Thoracic aorta (tissue), 2 donors: ENCODE data around the gene EPN1. TPM values are rescaled to one million over a fixed set of nuclear protein-coding genes. Genes with fewer than 3 reads are reported as not detected.
A peak's percentile ranks its signal among the peaks of the same experiment; 100 is the strongest.

ENCODE experiments used
- ATAC-seq: fragments of 150-250 bp; one replicate; pipeline ENCODE4 v1.8.0; 2017; ENCODE audit warnings: low read depth; ENCODE audit not compliant: insufficient number of reproducible peaks, low FRiP score
- DNase-seq: peaks from one replicate; pipeline ENCODE4 v3.0.0-alpha.2; 2020; ENCODE audit warnings: low spot score
- H3K27ac ChIP-seq, 2 donors: fragments of 200-600 bp; sonication (generic); 1 replicate in 1 of 2; 2 replicates in 1 of 2; pipeline ENCODE4 v1.5.1; 2016; ENCODE audit warnings: mild to moderate bottlenecking in 2 of 2, moderate library complexity in 2 of 2
- H3K27me3 ChIP-seq: fragments of 200-600 bp; sonication (generic); replicated peaks from 2 replicates; pipeline ENCODE4 v1.6.0; 2016; ENCODE audit warnings: mild to moderate bottlenecking; ENCODE audit not compliant: insufficient read depth
- H3K36me3 ChIP-seq: fragments of 200-600 bp; sonication (generic); one replicate; pipeline ENCODE4 v1.5.1; 2016
- H3K4me1 ChIP-seq, 2 donors: fragments of 200-600 bp; sonication (generic); 1 replicate in 1 of 2; 2 replicates in 1 of 2; pipeline versions ENCODE4 v1.5.1 to v1.6.0; 2016; ENCODE audit warnings: low read depth in 2 of 2, mild to moderate bottlenecking in 1 of 2; ENCODE audit not compliant: control insufficient read depth in 1 of 2
- H3K4me3 ChIP-seq: fragments of 200-600 bp; sonication (generic); 2 replicates; pipeline ENCODE4 v1.5.1; 2016; ENCODE audit warnings: mild to moderate bottlenecking
- H3K9me3 ChIP-seq: fragments of 200-600 bp; sonication (generic); 2 replicates; pipeline ENCODE4 v1.5.1; 2016
- total RNA-seq, 2 donors: library from RNA; depleted of rRNA; stranded (reverse); fragments of >200 nt; gene quantifications; one replicate each; pipeline versions ENCODE4 v1.1.0 to v1.2.3, GENCODE V29; 2016
- TF ChIP-seq, protein P1 (sequence below): fragments of 200-600 bp; sonication (generic); IDR thresholded peaks from one replicate; pipeline ENCODE4 v1.5.1; 2019; ENCODE audit warnings: antibody characterized with exemption

The EPN1 gene
- total RNA-seq = 10 to 100 TPM; 91.3 to 93.5 TPM

DNA sequence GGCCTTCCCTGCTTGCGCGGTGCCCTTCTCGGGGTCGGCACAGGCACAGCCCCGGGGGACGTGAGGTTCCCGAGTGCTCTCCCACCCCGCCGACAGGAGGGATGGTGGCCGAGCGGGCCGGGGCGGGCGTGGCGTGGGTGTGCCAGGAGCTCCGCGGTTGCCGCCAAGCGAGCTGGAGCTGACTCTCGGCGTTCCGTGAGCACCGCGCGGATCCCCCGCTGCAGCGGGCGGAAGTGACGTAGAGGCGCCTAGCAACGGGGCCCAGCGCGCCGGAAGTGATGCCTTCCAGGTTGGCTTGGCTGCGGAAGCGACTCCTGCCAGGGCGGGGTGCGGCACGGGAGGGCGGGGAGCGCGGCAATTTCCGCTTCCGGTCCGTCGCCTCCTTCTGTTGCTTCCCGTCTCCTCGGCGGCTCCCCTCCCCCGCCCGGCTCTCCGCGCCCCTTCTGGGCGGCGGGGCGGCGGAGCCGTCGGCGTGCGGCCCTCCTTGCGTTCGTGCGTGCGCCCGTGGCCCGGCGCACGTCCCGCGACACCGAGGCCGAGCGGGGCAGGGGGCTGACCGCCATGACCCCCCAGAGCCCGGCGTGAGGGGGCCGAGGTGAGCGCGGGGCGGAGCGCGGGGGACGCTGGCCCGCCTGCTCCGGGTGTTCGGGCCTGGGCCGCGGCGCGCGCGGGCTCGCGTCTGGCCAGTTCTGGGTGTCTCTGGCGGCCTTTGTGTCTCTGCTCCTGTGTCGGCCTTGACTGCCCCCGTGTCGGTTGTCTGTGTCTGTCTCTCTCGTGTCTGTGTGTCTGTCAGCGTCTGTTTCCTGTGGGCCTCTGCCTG lies at the start of gene EPN1:
Gene EPN1 (plus strand): TSS at position 386 of the 820 bp plus-strand sequence. CDS start 3,402 bp downstream, outside the sequence.
- ATAC-seq (peak; percentile 77), DNase-seq (peak; percentile 75)
- H3K27ac ChIP-seq = peak within 1 kb of the TSS; percentile 81 to 90
- H3K36me3 ChIP-seq = peaks cover 36% of the 10 kb centered on the region
- TF ChIP-seq, protein P1, sequence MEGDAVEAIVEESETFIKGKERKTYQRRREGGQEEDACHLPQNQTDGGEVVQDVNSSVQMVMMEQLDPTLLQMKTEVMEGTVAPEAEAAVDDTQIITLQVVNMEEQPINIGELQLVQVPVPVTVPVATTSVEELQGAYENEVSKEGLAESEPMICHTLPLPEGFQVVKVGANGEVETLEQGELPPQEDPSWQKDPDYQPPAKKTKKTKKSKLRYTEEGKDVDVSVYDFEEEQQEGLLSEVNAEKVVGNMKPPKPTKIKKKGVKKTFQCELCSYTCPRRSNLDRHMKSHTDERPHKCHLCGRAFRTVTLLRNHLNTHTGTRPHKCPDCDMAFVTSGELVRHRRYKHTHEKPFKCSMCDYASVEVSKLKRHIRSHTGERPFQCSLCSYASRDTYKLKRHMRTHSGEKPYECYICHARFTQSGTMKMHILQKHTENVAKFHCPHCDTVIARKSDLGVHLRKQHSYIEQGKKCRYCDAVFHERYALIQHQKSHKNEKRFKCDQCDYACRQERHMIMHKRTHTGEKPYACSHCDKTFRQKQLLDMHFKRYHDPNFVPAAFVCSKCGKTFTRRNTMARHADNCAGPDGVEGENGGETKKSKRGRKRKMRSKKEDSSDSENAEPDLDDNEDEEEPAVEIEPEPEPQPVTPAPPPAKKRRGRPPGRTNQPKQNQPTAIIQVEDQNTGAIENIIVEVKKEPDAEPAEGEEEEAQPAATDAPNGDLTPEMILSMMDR = no peak
- H3K4me1 ChIP-seq = peaks cover 27 to 44% of the 10 kb centered on the region in 2 donors
- no peaks in the 10 kb centered on the region for H3K9me3 ChIP-seq
- peak within 1 kb of the TSS; percentile 85 for H3K4me3 ChIP-seq
- H3K27me3 ChIP-seq = no peaks in the 10 kb centered on the region

DNA sequence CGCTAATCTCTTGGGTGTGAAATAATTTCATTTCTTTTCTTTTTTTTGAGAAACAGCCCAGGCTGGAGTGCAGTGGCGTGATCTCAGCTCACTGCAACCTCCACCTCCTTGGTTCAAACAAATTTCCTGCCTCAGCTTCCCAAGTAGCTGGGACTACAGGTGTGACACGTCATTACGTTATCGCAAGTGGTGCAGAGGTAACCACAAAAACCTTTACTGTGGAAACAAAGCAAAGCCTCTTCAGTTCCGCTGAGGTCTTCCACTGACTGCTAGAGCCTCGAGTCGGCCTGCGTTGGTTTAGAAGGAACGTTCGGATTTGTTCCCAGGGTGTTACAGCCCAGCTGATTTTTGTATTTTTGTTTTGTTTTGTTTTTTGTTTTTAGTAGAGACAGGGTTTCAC lies 48.7 kb upstream of the EPN1 start:
- Histone ChIP-seq H3K27ac (no peak overlapping the region), H3K4me3 (no peak overlapping the region), H3K4me1 (peaks cover 0 to 6% of the 10 kb centered on the region in 2 donors), H3K27me3 (no peaks in the 10 kb centered on the region), H3K9me3 (no peaks in the 10 kb centered on the region), H3K36me3 (no peaks in the 10 kb centered on the region)
- TF ChIP-seq, protein P1 = no peak
- DNase-seq = no peak
- no peak for ATAC-seq

DNA sequence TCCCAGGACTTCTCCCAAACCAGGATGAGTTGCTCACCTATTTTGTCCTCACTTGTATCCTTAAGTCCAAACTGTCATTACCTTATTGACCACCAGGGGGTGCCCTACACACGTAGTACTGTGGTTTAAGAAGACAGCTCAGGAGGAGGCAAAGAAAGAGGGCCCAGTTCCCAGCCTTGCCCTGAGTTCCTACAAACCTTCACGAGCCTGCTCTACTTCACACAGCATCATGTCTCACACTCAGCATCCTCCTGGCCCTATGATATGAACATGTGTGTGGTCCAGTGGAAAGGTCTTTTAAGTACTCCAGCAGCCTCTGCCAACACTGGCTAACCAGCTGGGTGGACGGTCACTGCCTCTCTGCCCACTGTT lies 42.6 kb upstream of the EPN1 start:
- H3K27me3 ChIP-seq = no peaks in the 10 kb centered on the region
- no peak overlapping the region for H3K4me3 ChIP-seq
- no peak for ATAC-seq
- TF ChIP-seq, protein P1 = peak; percentile 86
- no peaks in the 10 kb centered on the region for H3K9me3 ChIP-seq
- peak overlapping the region in 1 of 2 donors; percentile 27 for H3K27ac ChIP-seq
- peaks cover 23 to 32% of the 10 kb centered on the region in 2 donors for H3K4me1 ChIP-seq
- DNase-seq = peak; percentile 97
- H3K36me3 ChIP-seq = no peaks in the 10 kb centered on the region

DNA sequence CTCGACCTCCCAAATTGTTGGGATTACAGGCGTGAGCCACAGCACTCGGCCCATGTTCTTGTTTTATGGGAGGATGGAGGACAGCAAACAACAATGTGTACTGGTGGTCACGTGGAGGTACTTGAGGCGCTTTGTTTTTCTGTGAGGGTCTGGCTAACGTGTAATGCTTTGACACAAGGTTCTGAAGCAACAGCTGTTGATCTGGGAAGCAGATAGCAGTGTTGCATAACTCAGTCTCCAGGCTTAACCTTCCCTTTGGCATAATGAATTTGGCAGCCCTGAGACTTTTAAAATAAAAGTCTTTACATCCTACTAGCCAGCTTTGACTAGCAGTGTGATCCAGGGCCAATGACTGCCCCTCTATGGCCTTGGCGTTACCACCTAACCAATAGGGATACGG lies 41.2 kb upstream of the EPN1 start:
- ATAC-seq (no peak), DNase-seq (no peak)
- TF ChIP-seq, protein P1 = no peak
- H3K9me3 ChIP-seq = no peaks in the 10 kb centered on the region
- no peak overlapping the region for H3K27ac ChIP-seq
- H3K27me3 ChIP-seq = no peaks in the 10 kb centered on the region
- peaks cover 32 to 40% of the 10 kb centered on the region in 2 donors for H3K4me1 ChIP-seq
- H3K4me3 ChIP-seq = no peak overlapping the region
- peaks cover 4% of the 10 kb centered on the region for H3K36me3 ChIP-seq

DNA sequence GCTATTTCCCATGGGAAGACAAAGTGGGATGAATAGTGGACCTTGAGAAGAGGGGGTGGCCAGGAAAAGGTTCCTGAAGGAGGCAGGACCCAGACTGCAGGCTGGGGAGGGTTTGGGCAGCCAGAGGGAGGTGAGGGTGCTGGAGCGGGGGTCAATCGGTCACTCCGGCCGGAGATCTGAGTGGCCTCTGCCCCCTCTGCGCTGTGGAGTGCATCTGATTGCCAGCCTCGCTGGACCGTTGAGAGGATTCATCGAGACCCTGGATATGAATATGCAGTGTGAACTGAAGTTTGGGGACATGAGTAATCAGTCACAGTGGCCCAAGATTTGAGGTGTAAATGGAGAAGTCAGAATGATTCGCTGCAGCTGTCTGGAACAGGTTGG lies 39.7 kb upstream of the EPN1 start:
- ATAC-seq (no peak), DNase-seq (no peak)
- peak overlapping the region; percentile 100 for H3K27ac ChIP-seq
- TF ChIP-seq, protein P1 = no peak
- peak overlapping the region; percentile 100 for H3K4me3 ChIP-seq
- no peaks in the 10 kb centered on the region for H3K27me3 ChIP-seq
- H3K9me3 ChIP-seq = no peaks in the 10 kb centered on the region
- H3K4me1 ChIP-seq = peaks cover 43 to 54% of the 10 kb centered on the region in 2 donors
- peaks cover 4% of the 10 kb centered on the region for H3K36me3 ChIP-seq
